K562 (cell line): ENCODE results near the gene SCARF2. TPM values are rescaled to one million over a fixed set of nuclear protein-coding genes. Genes with fewer than 3 reads are reported as not detected.
A peak's percentile ranks its signal among the peaks of the same experiment; 100 is the strongest.

ENCODE experiments used
- ATF3 ChIP-seq, 2 experiments: fragments of 450-650 bp in 1 of 2; sonication (generic) in 1 of 2; formaldehyde crosslinking in 1 of 2; IDR thresholded peaks in 1 of 2; conservative IDR thresholded peaks in 1 of 2; 2 replicates each; pipeline versions ENCODE4 v1.6.1 to v1.8.1; 2016 to 2023; ENCODE audit warnings: mild to moderate bottlenecking in 2 of 2, moderate library complexity in 2 of 2, inconsistent platforms in 1 of 2, missing genetic modification reagents in 1 of 2
- CBX2 ChIP-seq: fragments of 200-600 bp; sonication (generic); IDR thresholded peaks from one replicate; pipeline ENCODE4 v1.6.1; 2012; ENCODE audit warnings: mild to moderate bottlenecking, low read length, inconsistent platforms; ENCODE audit not compliant: insufficient read depth, poor library complexity, severe bottlenecking
- CEBPZ ChIP-seq: fragments of 150-350 bp; IDR thresholded peaks from 2 replicates; pipeline ENCODE4 v1.6.1; 2014; ENCODE audit warnings: low read depth, mild to moderate bottlenecking, low read length, borderline replicate concordance
- CREM ChIP-seq: IDR thresholded peaks from 2 replicates; pipeline ENCODE4 v1.6.1; 2014; ENCODE audit warnings: antibody characterized with exemption, low read depth
- ETS1 ChIP-seq: conservative IDR thresholded peaks from 2 replicates; pipeline ENCODE4 v1.6.1; 2011; ENCODE audit warnings: low read depth, mild to moderate bottlenecking, low read length; ENCODE audit not compliant: control insufficient read depth
- HDAC2 ChIP-seq: fragments of 450-650 bp; IDR thresholded peaks from 2 replicates; pipeline ENCODE4 v1.6.1; 2016; ENCODE audit warnings: mild to moderate bottlenecking
- HNRNPK ChIP-seq: fragments of 200-400 bp; formaldehyde crosslinking; IDR thresholded peaks from one replicate; pipeline ENCODE4 v1.6.1; 2018; ENCODE audit warnings: mild to moderate bottlenecking, low read depth, low read length; ENCODE audit not compliant: poor library complexity, severe bottlenecking
- KAT7 ChIP-seq: sonication (generic); formaldehyde crosslinking; IDR thresholded peaks from 2 replicates; pipeline ENCODE4 v1.8.0; 2022; ENCODE audit warnings: missing genetic modification reagents, mild to moderate bottlenecking, borderline replicate concordance
- MBD1 ChIP-seq: fragments of 250-450 bp; sonication (Bioruptor Pico); IDR thresholded peaks from 2 replicates; pipeline ENCODE4 v1.8.0; 2022; ENCODE audit warnings: inconsistent platforms
- NFIX ChIP-seq: fragments of 250-450 bp; sonication (Bioruptor Pico); IDR thresholded peaks from 2 replicates; pipeline ENCODE4 v1.4.0; 2020; ENCODE audit warnings: low read depth, mild to moderate bottlenecking, moderate library complexity
- ZHX1 ChIP-seq: fragments of 150-350 bp; conservative IDR thresholded peaks from 2 replicates; pipeline ENCODE4 v1.6.1; 2014; ENCODE audit warnings: low read length
- ZNF232 ChIP-seq: sonication (generic); formaldehyde crosslinking; IDR thresholded peaks from 2 replicates; pipeline ENCODE4 v1.8.0; 2022; ENCODE audit warnings: mild to moderate bottlenecking, missing genetic modification reagents
- polyA plus RNA-seq, 8 experiments: library from polyadenylated mRNA; depleted of rRNA in 4 of 8; stranded (reverse) in 5 of 8; unstranded in 3 of 8; fragments of >200 nt; fragmentation: Nextera tagmentation in 2 of 8; fragmentation: Illumina TruSeq in 1 of 8; extraction: Ambion mirVana in 2 of 8; extraction: Trizol in 1 of 8; gene quantifications; 2 replicates each; pipeline versions ENCODE4 v1.2.1 to v1.2.3, GENCODE V29; 2011 to 2014; ENCODE audit warnings: inconsistent platforms in 1 of 8, missing spikeins in 1 of 8
- total RNA-seq, 7 experiments: library from RNA; depleted of rRNA in 6 of 7; stranded (reverse); fragments of >200 nt in 6 of 7; fragmentation: Illumina TruSeq in 2 of 7; extraction: Trizol in 2 of 7; gene quantifications; 2 replicates each; pipeline versions ENCODE4 v1.2.1 to v1.2.3, GENCODE V29; 2011 to 2021; ENCODE audit warnings: low replicate concordance in 1 of 7

SCARF2 gene
- total and polyA plus RNA-seq, 9 of the 15 experiments (the other 6 are each of a cell fraction or from before 2014, with no cell fraction given): 0.06 to 0.32 (median 0.21) TPM; not detected in 5

GRCh38 chr22:20469110-20469868 is 31.7 kb upstream of the SCARF2 start (continued):
- TF ChIP-seq CEBPZ: no peak
- TF ChIP-seq ZHX1: no peak
- TF ChIP-seq HDAC2: no peak
- no peak for TF ChIP-seq NFIX
- TF ChIP-seq ETS1: no peak
- no peak for TF ChIP-seq CREM
- TF ChIP-seq CBX2: no peak
- TF ChIP-seq ATF3 (IDR thresholded peaks at IDR 0.05): no peak
- TF ChIP-seq ATF3 (CRISPR knock-in tag; conservative IDR thresholded peaks at IDR 0.05): 0 out of 2 replicates have a peak, but pooled peaks have one; percentile 15
- TF ChIP-seq HNRNPK: no peak
- TF ChIP-seq KAT7: no peak
- TF ChIP-seq ZNF232 (CRISPR knock-in tag): no peak
- no peak for TF ChIP-seq MBD1
